C4-2B (cell line): ENCODE results near the gene TXNRD1.
A peak's percentile ranks its signal among the peaks of the same experiment; 100 is the strongest.

Source experiments
- H3K27ac ChIP-seq: fragments of 450-650 bp; 2 replicates; pipeline ENCODE4 v1.5.1; 2017
- ZFX ChIP-seq: fragments of 450-650 bp; IDR thresholded peaks from 2 replicates; pipeline ENCODE4 v1.6.1; 2017
- TF ChIP-seq, protein P1 (sequence below): fragments of 450-650 bp; conservative IDR thresholded peaks from 2 replicates; pipeline ENCODE4 v1.5.1; 2017; ENCODE audit warnings: mild to moderate bottlenecking

The TXNRD1 gene

DNA sequence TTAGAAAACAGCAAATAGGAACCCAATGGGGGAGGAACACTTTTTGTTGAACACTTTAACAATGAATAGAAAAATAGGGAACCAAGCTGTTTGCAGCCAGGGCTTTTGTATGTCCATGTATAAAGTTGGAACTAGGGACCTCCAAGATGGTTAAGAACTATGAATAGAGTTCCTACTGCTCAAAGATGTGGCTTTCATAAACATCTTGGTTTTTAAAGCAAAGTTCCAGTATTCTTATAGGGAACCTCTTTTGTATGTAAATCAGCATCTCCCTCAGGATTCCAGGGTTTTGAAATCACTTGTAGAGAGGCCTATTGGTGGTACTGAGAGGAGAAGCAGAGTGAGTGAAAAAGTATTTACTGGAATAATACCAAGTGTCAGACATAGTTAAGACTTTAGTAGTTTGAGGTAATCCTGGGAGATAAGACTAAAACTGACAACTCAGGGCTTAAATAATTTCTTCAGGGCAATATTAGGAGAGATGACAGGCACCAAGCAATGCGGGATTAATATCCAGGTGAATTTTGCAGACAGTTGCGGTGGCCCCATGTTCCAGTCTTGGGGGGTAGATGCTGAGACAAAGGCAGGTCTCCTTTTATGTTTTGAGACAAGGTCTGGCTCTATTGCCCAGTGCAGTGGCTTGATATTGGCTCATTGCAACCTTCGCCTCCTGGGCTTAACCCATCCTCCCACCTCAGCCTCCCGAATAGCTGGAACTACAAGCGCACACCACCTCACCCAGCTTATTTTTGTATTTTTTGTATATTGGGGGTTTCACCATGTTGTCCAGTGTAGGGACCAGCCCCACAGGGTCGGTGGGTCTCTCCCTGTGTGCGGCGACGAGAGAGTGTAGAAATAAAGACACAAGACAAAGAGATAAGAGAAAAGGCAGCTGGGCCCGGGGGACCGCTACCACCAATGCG lies 77.6 kb downstream of the TXNRD1 start:
- H3K27ac ChIP-seq: peak overlapping the region; percentile 8; the same call in 1 of the 2 replicates
- no peak for TF ChIP-seq ZFX
- TF ChIP-seq, protein P1, sequence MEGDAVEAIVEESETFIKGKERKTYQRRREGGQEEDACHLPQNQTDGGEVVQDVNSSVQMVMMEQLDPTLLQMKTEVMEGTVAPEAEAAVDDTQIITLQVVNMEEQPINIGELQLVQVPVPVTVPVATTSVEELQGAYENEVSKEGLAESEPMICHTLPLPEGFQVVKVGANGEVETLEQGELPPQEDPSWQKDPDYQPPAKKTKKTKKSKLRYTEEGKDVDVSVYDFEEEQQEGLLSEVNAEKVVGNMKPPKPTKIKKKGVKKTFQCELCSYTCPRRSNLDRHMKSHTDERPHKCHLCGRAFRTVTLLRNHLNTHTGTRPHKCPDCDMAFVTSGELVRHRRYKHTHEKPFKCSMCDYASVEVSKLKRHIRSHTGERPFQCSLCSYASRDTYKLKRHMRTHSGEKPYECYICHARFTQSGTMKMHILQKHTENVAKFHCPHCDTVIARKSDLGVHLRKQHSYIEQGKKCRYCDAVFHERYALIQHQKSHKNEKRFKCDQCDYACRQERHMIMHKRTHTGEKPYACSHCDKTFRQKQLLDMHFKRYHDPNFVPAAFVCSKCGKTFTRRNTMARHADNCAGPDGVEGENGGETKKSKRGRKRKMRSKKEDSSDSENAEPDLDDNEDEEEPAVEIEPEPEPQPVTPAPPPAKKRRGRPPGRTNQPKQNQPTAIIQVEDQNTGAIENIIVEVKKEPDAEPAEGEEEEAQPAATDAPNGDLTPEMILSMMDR: no peak

DNA sequence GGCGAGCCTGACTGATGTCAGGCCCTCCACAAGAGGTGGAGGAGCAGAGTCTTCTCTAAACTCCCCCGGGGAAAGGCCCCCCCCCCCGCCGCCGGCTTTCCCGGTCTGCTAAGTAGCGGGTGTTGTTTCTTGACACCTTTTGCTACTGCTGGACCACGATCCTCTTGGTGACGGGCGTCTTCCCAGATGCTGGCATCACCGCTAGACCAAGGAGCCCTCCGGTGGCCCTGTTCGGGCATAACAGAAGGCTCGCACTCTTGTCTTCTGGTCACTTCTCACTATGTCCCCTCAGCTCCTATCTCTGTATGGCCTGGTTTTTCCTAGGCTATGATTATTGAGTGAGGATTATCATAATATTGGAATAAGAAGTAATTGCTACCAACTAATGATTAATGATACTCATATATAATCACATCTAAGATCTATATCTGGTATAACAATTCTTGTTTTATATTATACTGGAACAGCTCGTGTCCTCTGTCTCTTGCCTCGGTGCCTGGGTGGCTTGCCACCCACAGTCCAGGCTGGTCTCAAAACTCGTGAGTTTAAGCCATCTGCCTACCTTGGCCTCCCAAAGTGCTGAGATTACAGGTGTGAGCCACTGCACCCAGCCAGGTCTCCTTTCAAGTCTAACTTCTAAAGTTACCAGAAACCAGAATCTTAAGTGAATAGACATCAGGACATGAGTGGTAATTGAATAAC lies 78.7 kb downstream of the TXNRD1 start:
- TF ChIP-seq, protein P1: peak; percentile 34
- H3K27ac ChIP-seq: peak overlapping the region; percentile 14; the same call in 1 of the 2 replicates

DNA sequence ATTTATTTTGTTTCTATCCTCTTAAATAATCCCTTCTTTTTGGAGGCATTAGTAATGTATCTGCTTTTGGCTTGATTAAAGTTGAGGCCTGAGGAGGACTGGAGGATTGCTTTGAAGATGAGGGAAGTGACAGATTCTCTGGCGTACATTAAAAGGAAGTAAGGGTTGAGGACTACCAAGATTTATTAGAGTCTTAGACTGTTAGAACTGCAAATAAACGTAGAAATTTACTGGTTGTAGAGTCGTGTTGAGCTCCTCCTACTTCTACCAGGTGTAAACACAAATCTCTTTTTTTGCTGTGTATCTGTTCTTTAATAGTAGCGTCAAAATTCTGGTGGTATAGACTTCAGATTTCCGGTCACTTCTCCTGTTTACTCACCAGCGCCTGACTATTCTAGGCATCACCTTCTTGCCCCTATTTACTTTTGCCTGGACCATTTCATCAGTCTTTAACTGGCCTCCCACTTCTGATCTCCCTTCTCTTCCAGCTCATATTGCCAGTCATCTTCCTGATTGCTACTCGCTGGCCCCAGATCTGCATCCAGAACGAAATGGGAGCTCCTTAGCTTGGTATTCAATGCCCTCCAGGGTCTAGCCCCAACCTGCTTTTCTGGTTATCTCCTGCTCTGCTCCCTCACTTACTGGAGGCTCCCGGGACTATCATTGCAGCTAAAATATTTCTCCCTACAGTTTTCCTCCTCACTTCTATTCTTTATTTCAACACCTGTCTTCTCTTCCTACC lies 79.5 kb downstream of the TXNRD1 start:
- no peak overlapping the region; the same call in 1 of the 2 replicates for H3K27ac ChIP-seq
- TF ChIP-seq, protein P1: no peak
- no peak for TF ChIP-seq ZFX

DNA sequence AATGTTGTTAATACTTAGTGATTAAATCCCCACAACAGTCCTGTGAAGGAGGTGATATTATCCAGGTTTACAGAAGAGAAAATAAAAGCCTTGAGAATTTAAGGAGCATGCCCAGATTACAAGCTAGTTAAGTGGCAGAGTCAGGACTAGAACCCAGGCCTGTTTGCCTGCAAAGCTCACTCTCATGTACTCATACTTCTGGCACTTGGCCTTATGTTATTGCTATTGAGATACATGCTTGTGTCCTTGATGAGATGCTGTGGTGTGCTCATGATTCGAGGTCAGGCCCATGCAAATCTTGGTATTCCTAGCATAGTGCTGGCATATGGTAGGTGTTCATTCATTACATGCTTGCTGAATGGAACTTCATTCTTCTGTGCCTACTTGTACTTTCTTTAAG lies 80.4 kb downstream of the TXNRD1 start:
- H3K27ac ChIP-seq: no peak overlapping the region

DNA sequence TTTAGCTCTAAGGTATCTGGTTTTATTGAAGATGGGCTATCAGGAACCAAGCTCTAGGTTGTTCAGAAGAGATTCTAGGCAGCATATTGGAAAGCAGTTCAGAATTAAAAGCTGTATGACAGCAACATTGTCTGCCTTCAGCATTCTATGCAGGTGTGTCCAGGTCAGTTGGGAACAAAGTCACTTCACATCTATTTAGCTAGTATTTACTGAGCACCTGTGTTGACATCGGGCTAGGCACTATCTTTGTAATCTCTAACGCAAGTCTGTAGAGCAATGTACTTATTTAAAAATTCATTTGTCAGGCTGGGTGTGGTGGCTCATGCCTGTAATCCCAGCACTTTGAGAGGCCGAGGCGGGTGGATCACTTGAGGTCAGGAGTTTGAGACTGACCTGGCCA lies 81.1 kb downstream of the TXNRD1 start:
- H3K27ac ChIP-seq: no peak overlapping the region
- TF ChIP-seq ZFX: no peak
- TF ChIP-seq, protein P1: no peak

More for the DNA sequence above, 80.4 kb downstream of the TXNRD1 start:
- TF ChIP-seq, protein P1: no peak
- no peak for TF ChIP-seq ZFX

DNA sequence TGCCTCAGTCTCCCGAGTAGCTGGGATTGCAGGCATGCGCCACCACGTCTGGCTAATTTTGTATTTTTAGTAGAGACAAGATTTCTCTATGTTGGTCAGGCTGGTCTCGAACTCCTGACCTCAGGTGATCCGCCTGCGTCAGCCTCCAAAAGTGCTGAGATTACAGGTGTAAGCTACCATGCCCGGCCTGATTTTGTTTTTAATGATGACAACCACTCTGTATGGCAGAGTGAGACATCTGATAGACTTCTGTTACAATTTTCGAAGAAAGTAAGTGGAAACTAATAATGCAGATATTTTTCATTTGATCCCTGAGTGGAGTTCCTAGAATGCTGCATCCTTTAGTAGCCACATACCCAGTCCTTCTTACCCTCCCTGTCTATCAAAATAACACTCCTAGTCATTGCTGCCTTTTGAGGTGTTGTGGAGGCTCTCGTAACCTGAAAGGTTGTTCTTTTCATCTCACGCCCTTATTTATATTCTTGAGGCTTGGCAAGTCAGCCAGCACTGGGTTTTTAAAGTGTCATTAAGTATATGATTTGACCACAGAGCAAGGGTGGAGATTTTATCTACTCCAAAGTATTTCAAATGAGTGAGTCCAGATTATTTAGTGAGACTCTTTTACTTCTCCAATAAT lies 82.0 kb downstream of the TXNRD1 start:
- no peak for TF ChIP-seq ZFX
- TF ChIP-seq, protein P1: no peak
- H3K27ac ChIP-seq: no peak overlapping the region
